IMR-90 (cell line): ENCODE results near the gene XKR3.

Source experiments
- CTCF ChIP-seq: conservative IDR thresholded peaks from 2 replicates; pipeline ENCODE4 v1.5.1; 2012; ENCODE audit warnings: mild to moderate bottlenecking, low read depth, low read length, improper control_type of control experiment
- NFE2L2 ChIP-seq: fragments of 150-350 bp; IDR thresholded peaks from 2 replicates; pipeline ENCODE4 v1.6.1; 2016; ENCODE audit warnings: low read depth, mild to moderate bottlenecking, low read length
- POLR2A ChIP-seq: IDR thresholded peaks from 2 replicates; pipeline ENCODE4 v1.6.1; 2012; ENCODE audit warnings: mild to moderate bottlenecking, low read depth, low read length

GRCh38 chr22:16804882-16805281 is 20.3 kb downstream of the XKR3 start:
- TF ChIP-seq POLR2A: no peak
- TF ChIP-seq NFE2L2: no peak
- no peak for TF ChIP-seq CTCF
